PC-3 (cell line): ENCODE measurements around the gene BMS1.

Source experiments
- CTCF ChIP-seq: fragments of 300-600 bp; sonication (generic); conservative IDR thresholded peaks from 2 replicates; pipeline ENCODE4 v1.5.1; 2017; ENCODE audit warnings: antibody characterized with exemption, low read depth, mild to moderate bottlenecking, low read length
- EZH2 ChIP-seq: fragments of 300-600 bp; sonication (generic); IDR thresholded peaks from one replicate; pipeline ENCODE4 v1.6.1; 2017; ENCODE audit warnings: antibody characterized with exemption, mild to moderate bottlenecking, low read length; ENCODE audit not compliant: unreplicated experiment

- TF ChIP-seq CTCF, result no peak
- TF ChIP-seq EZH2, result no peak
These were observed 5.9 kb upstream of the BMS1 start for GRCh38 chr10:42776681-42777080.
